Gastroesophageal sphincter (tissue), 4 donors: ENCODE data around the gene PCSK5. TPM values are rescaled to one million over a fixed set of nuclear protein-coding genes. Genes with fewer than 3 reads are reported as not detected.
A peak's percentile ranks its signal among the peaks of the same experiment; 100 is the strongest.

Experiments used
- ATAC-seq: fragments of 150-250 bp; one replicate; pipeline ENCODE4 v1.9.1; 2016; ENCODE audit warnings: mild to moderate bottlenecking, moderate library complexity
- H3K27ac ChIP-seq, 4 donors: fragments of 200-600 bp; sonication (generic) in 3 of 4; 1 replicate in 3 of 4; 2 replicates in 1 of 4; pipeline ENCODE4 v1.5.1; 2016 to 2019
- H3K27me3 ChIP-seq: fragments of 200-600 bp; sonication (generic); one replicate; pipeline ENCODE4 v1.5.1; 2019
- H3K36me3 ChIP-seq, 2 donors: fragments of 200-600 bp; sonication (generic); one replicate each; pipeline ENCODE4 v1.5.1; 2019; ENCODE audit warnings: control low read depth in 1 of 2
- H3K4me1 ChIP-seq, 3 donors: fragments of 200-600 bp; sonication (generic); 1 replicate in 2 of 3; 2 replicates in 1 of 3; pipeline ENCODE4 v1.5.1; 2016 to 2019; ENCODE audit warnings: control low read depth in 2 of 3
- H3K4me3 ChIP-seq, 2 donors: fragments of 200-600 bp; sonication (generic); one replicate each; pipeline ENCODE4 v1.5.1; 2019; ENCODE audit warnings: mild to moderate bottlenecking in 1 of 2, moderate library complexity in 1 of 2
- H3K9me3 ChIP-seq, 3 donors: fragments of 200-600 bp; sonication (generic); one replicate each; pipeline ENCODE4 v1.5.1; 2017 to 2019; ENCODE audit warnings: control low read depth in 2 of 3
- CTCF ChIP-seq, 4 experiments: fragments of 200-600 bp in 2 of 4; fragments of 450-650 bp in 2 of 4; sonication (generic) in 1 of 4; IDR thresholded peaks; one replicate each; pipeline ENCODE4 v1.5.1; 2017 to 2019; ENCODE audit warnings: antibody characterized with exemption in 4 of 4, mild to moderate bottlenecking in 2 of 4, moderate library complexity in 2 of 4
- EP300 ChIP-seq: sonication (generic); formaldehyde crosslinking; IDR thresholded peaks from one replicate; pipeline ENCODE4 v1.6.1; 2017; ENCODE audit warnings: antibody characterized with exemption, mild to moderate bottlenecking
- POLR2A ChIP-seq, 2 donors: fragments of 450-650 bp; IDR thresholded peaks; one replicate each; pipeline ENCODE4 v1.6.1; 2017; ENCODE audit warnings: antibody characterized with exemption in 2 of 2, mild to moderate bottlenecking in 2 of 2, moderate library complexity in 1 of 2
- POLR2AphosphoS5 ChIP-seq: sonication (generic); formaldehyde crosslinking; IDR thresholded peaks from one replicate; pipeline ENCODE4 v1.6.1; 2017; ENCODE audit warnings: antibody characterized with exemption
- WGBS, 2 donors: methylation state at CpG; one replicate each; pipeline ENCODE4 v1.1.5; 2018; ENCODE audit warnings: low coverage in 1 of 2; 5-methylcytosine and 5-hydroxymethylcytosine counted together
- total RNA-seq, 4 donors: library from RNA; depleted of rRNA; stranded (reverse); fragments of >200 nt; gene quantifications; one replicate each; pipeline ENCODE4 v1.1.0, GENCODE V29; 2016

The PCSK5 gene
- total RNA-seq, 4 donors from 2014 or later = 20.1 to 37.3 (median 28.1) TPM

GRCh38 chr9:76269789-76270188 lies 379.3 kb downstream of the PCSK5 start:
- peak; percentile 58 for ATAC-seq
- TF ChIP-seq CTCF (IDR thresholded peaks at IDR 0.05) (no peak), EP300 (no peak), POLR2A (IDR thresholded peaks at IDR 0.05) (no peak), POLR2AphosphoS5 (no peak)
- Histone ChIP-seq H3K27me3 (no peaks in the 10 kb centered on the region), H3K4me1 (peaks cover 0 to 25% (median 0%) of the 10 kb centered on the region in 3 donors), H3K4me3 (no peak overlapping the region), H3K9me3 (no peaks in the 10 kb centered on the region), H3K36me3 (no peaks in the 10 kb centered on the region), H3K27ac (peak overlapping the region in 3 of 4 donors; percentile 52 to 67 (median 58))
- WGBS, 2 donors = 0 to 3% methylated on average over 2 of the region's 2 CpGs

GRCh38 chr9:76271755-76272154 lies 381.3 kb downstream of the PCSK5 start:
- 88 to 93% methylated on average over 1 of the region's 1 CpG for WGBS, 2 donors
- TF ChIP-seq EP300 = no peak
- TF ChIP-seq POLR2A (IDR thresholded peaks at IDR 0.05) = no peak
- no peak for TF ChIP-seq CTCF (IDR thresholded peaks at IDR 0.05)
- TF ChIP-seq POLR2AphosphoS5 = no peak
- H3K4me3 ChIP-seq = no peak overlapping the region
- peak overlapping the region in 1 of 4 donors; percentile 58 for H3K27ac ChIP-seq
- no peaks in the 10 kb centered on the region for H3K36me3 ChIP-seq
- no peaks in the 10 kb centered on the region for H3K9me3 ChIP-seq
- no peaks in the 10 kb centered on the region for H3K27me3 ChIP-seq
- ATAC-seq = no peak
- H3K4me1 ChIP-seq = peaks cover 0 to 25% (median 0%) of the 10 kb centered on the region in 3 donors

GRCh38 chr9:76289042-76289441 lies 398.6 kb downstream of the PCSK5 start:
- TF ChIP-seq EP300 (no peak), POLR2AphosphoS5 (no peak), CTCF (IDR thresholded peaks at IDR 0.05) (no peak), POLR2A (IDR thresholded peaks at IDR 0.05) (no peak)
- WGBS, 2 donors = 79 to 100% methylated on average over 7 of the region's 7 CpGs
- H3K4me1 ChIP-seq = peaks cover 0 to 6% (median 0%) of the 10 kb centered on the region in 3 donors

GRCh38 chr9:76289703-76290102 lies 399.2 kb downstream of the PCSK5 start:
- Histone ChIP-seq H3K27ac (no peak overlapping the region), H3K9me3 (no peaks in the 10 kb centered on the region), H3K4me3 (no peak overlapping the region), H3K4me1 (peaks cover 0 to 6% (median 0%) of the 10 kb centered on the region in 3 donors), H3K36me3 (no peaks in the 10 kb centered on the region), H3K27me3 (no peaks in the 10 kb centered on the region)
- ATAC-seq = no peak
- TF ChIP-seq CTCF (IDR thresholded peaks at IDR 0.05) (no peak), POLR2A (IDR thresholded peaks at IDR 0.05) (no peak), POLR2AphosphoS5 (no peak), EP300 (no peak)

More at GRCh38 chr9:76289042-76289441, 398.6 kb downstream of the PCSK5 start:
- H3K27ac ChIP-seq = no peak overlapping the region
- no peaks in the 10 kb centered on the region for H3K27me3 ChIP-seq
- ATAC-seq = no peak
- no peaks in the 10 kb centered on the region for H3K36me3 ChIP-seq
- H3K4me3 ChIP-seq = no peak overlapping the region
- no peaks in the 10 kb centered on the region for H3K9me3 ChIP-seq

GRCh38 chr9:76290555-76290954 lies 400.1 kb downstream of the PCSK5 start:
- no peaks in the 10 kb centered on the region for H3K27me3 ChIP-seq

More at GRCh38 chr9:76290555-76290954, 400.1 kb downstream of the PCSK5 start:
- H3K4me3 ChIP-seq = no peak overlapping the region
- TF ChIP-seq EP300 (no peak), POLR2A (IDR thresholded peaks at IDR 0.05) (no peak), CTCF (IDR thresholded peaks at IDR 0.05) (no peak), POLR2AphosphoS5 (no peak)
- peaks cover 0 to 6% (median 0%) of the 10 kb centered on the region in 3 donors for H3K4me1 ChIP-seq
- no peak overlapping the region for H3K27ac ChIP-seq
- no peaks in the 10 kb centered on the region for H3K36me3 ChIP-seq
- no peak for ATAC-seq
- 33 to 89% methylated on average over 1 of the region's 2 CpGs for WGBS, 2 donors
- H3K9me3 ChIP-seq = no peaks in the 10 kb centered on the region
